Stomach (tissue), 9 donors: ENCODE results near the gene AJAP1. TPM values are rescaled to one million over a fixed set of nuclear protein-coding genes. Genes with fewer than 3 reads are reported as not detected.

ENCODE experiments used
- DNase-seq, 2 donors: peaks; one replicate each; pipeline versions ENCODE4 v3.0.0 to v3.0.0-alpha.2; 2013 to 2019
- H3K27ac ChIP-seq, 5 donors: fragments of 200-600 bp in 4 of 5; sonication (generic) in 4 of 5; one replicate each; pipeline ENCODE4 v1.5.1; 2013 to 2019; ENCODE audit warnings: mild to moderate bottlenecking in 1 of 5, moderate library complexity in 1 of 5
- H3K27me3 ChIP-seq, 3 donors: fragments of 200-600 bp; sonication (generic); one replicate each; pipeline ENCODE4 v1.5.1; 2017 to 2019; ENCODE audit warnings: mixed run types in 1 of 3
- H3K36me3 ChIP-seq, 4 donors: fragments of 200-600 bp; sonication (generic); 1 replicate in 3 of 4; 2 replicates in 1 of 4; pipeline ENCODE4 v1.5.1; 2016 to 2019
- H3K4me1 ChIP-seq, 4 donors: fragments of 200-600 bp; sonication (generic); one replicate each; pipeline ENCODE4 v1.5.1; 2016 to 2019
- H3K4me3 ChIP-seq, 4 donors: fragments of 200-600 bp; sonication (generic) in 3 of 4; one replicate each; pipeline ENCODE4 v1.5.1; 2016 to 2019; ENCODE audit warnings: mild to moderate bottlenecking in 1 of 4
- H3K9me3 ChIP-seq, 4 donors: fragments of 200-600 bp; sonication (generic); one replicate each; pipeline ENCODE4 v1.5.1; 2016 to 2019
- CTCF ChIP-seq, 7 experiments: fragments of 450-650 bp in 4 of 7; fragments of 200-600 bp in 3 of 7; sonication (generic) in 3 of 7; IDR thresholded peaks; one replicate each; pipeline ENCODE4 v1.5.1; 2016 to 2019; ENCODE audit warnings: antibody characterized with exemption in 7 of 7, control low read depth in 2 of 7, mild to moderate bottlenecking in 1 of 7
- EP300 ChIP-seq: sonication (generic); formaldehyde crosslinking; IDR thresholded peaks from one replicate; pipeline ENCODE4 v1.6.1; 2017; ENCODE audit warnings: antibody characterized with exemption
- POLR2A ChIP-seq, 4 donors: fragments of 450-650 bp; IDR thresholded peaks; one replicate each; pipeline ENCODE4 v1.6.1; 2016; ENCODE audit warnings: antibody characterized with exemption in 4 of 4, control low read depth in 2 of 4, mild to moderate bottlenecking in 1 of 4, moderate library complexity in 1 of 4
- POLR2AphosphoS5 ChIP-seq, 3 donors: sonication (generic); formaldehyde crosslinking; IDR thresholded peaks; one replicate each; pipeline ENCODE4 v1.6.1; 2016; ENCODE audit warnings: antibody characterized with exemption in 3 of 3
- WGBS, 5 donors: extraction: QIAGEN DNeasy Blood & Tissue Kit in 3 of 5; methylation state at CpG; one replicate each; pipeline versions ENCODE4 v1.1.5 to v1.1.7; 2013 to 2018; 5-methylcytosine and 5-hydroxymethylcytosine counted together
- intact Hi-C: fragments of 100-400 bp; cut with DNase I; formaldehyde crosslinking; loops from one replicate; pipeline ENCODE4 v1.15.1; 2023; ENCODE audit warnings: low total_unique reads
- polyA plus RNA-seq, 3 donors: library from polyadenylated mRNA; stranded (reverse); fragments of 200-250 nt; gene quantifications; one replicate each; pipeline ENCODE4 v1.2.3, GENCODE V29; 2013
- total RNA-seq, 5 donors: library from RNA; depleted of rRNA; stranded (reverse); fragments of >200 nt; gene quantifications; one replicate each; pipeline versions ENCODE4 v1.1.0 to v1.2.3, GENCODE V29; 2014 to 2016
- donor health status: healthy with polysubstance abuse.
- donor health status: Bipolar disorder and iron deficiency.
- donor health status: healthy.

Gene AJAP1
- total and polyA plus RNA-seq, 8 donors, result 0.10 to 1.1 (median 0.14) TPM; not detected in 3

GRCh38 chr1:4696161-4696745 is 41.8 kb downstream of the AJAP1 start:
- Histone ChIP-seq H3K36me3 (no peaks in the 10 kb centered on the region), H3K9me3 (peaks cover 0 to 10% (median 4%) of the 10 kb centered on the region in 4 donors), H3K4me3 (no peak overlapping the region), H3K27ac (no peak overlapping the region), H3K4me1 (no peaks in the 10 kb centered on the region), H3K27me3 (peaks cover 0 to 18% (median 0%) of the 10 kb centered on the region in 3 donors)
- TF ChIP-seq EP300 (no peak), POLR2AphosphoS5 (IDR thresholded peaks at IDR 0.05) (no peak), POLR2A (IDR thresholded peaks at IDR 0.05) (no peak), CTCF (IDR thresholded peaks at IDR 0.05) (no peak)
- 70 to 79% (median 77%) methylated on average over 6 to 12 of the region's 12 CpGs for WGBS, 5 donors
- no peak for DNase-seq
- intact Hi-C loops, result no loop called here

- no peak overlapping the region for H3K27ac ChIP-seq
- H3K27me3 ChIP-seq, result peaks cover 0 to 23% (median 0%) of the 10 kb centered on the region in 3 donors
- TF ChIP-seq POLR2AphosphoS5 (IDR thresholded peaks at IDR 0.05) (no peak), CTCF (IDR thresholded peaks at IDR 0.05) (no peak), EP300 (no peak), POLR2A (IDR thresholded peaks at IDR 0.05) (no peak)
- no peak for DNase-seq
- no peak overlapping the region for H3K4me3 ChIP-seq
- WGBS, 5 donors, result 92 to 97% (median 95%) methylated on average over 2 of the region's 2 CpGs
- H3K4me1 ChIP-seq, result no peaks in the 10 kb centered on the region
- peaks cover 0 to 10% (median 4%) of the 10 kb centered on the region in 4 donors for H3K9me3 ChIP-seq
- intact Hi-C loops, result no loop called here
- H3K36me3 ChIP-seq, result no peaks in the 10 kb centered on the region
Measured at GRCh38 chr1:4696753-4697152, 42.3 kb downstream of the AJAP1 start.

GRCh38 chr1:4697801-4698200 is 43.4 kb downstream of the AJAP1 start:
- intact Hi-C loops, result no loop called here
- no peak overlapping the region for H3K4me3 ChIP-seq
- DNase-seq, result no peak
- no peak for TF ChIP-seq CTCF (IDR thresholded peaks at IDR 0.05)
- no peak for TF ChIP-seq EP300
- TF ChIP-seq POLR2A (IDR thresholded peaks at IDR 0.05), result no peak
- TF ChIP-seq POLR2AphosphoS5 (IDR thresholded peaks at IDR 0.05), result no peak
- no peaks in the 10 kb centered on the region for H3K4me1 ChIP-seq
- no peaks in the 10 kb centered on the region for H3K36me3 ChIP-seq
- peaks cover 0 to 10% (median 4%) of the 10 kb centered on the region in 4 donors for H3K9me3 ChIP-seq
- peaks cover 0 to 30% (median 0%) of the 10 kb centered on the region in 3 donors for H3K27me3 ChIP-seq
- no peak overlapping the region for H3K27ac ChIP-seq
- WGBS, 5 donors, result 81 to 88% (median 87%) methylated on average over 18 to 19 of the region's 19 CpGs

- TF ChIP-seq CTCF (IDR thresholded peaks at IDR 0.05), result no peak
- H3K36me3 ChIP-seq, result no peaks in the 10 kb centered on the region
- peaks cover 0 to 40% (median 0%) of the 10 kb centered on the region in 3 donors for H3K27me3 ChIP-seq
- DNase-seq, result no peak
- 76 to 85% (median 79%) methylated on average over 8 of the region's 8 CpGs for WGBS, 5 donors
- intact Hi-C loops, result no loop called here
- peaks cover 0 to 10% (median 4%) of the 10 kb centered on the region in 4 donors for H3K9me3 ChIP-seq
- no peak overlapping the region for H3K4me3 ChIP-seq
- no peak overlapping the region for H3K27ac ChIP-seq
- H3K4me1 ChIP-seq, result no peaks in the 10 kb centered on the region
Measured at GRCh38 chr1:4698911-4699310, 44.5 kb downstream of the AJAP1 start.
